GM18526 (cell line): ENCODE results near the gene XPNPEP2.

Experiments used
- POLR2A ChIP-seq: IDR thresholded peaks from 3 replicates; pipeline ENCODE4 v1.6.1; 2011; ENCODE audit not compliant: insufficient read length; ENCODE audit errors: extremely low read depth

XPNPEP2 gene, protein sequence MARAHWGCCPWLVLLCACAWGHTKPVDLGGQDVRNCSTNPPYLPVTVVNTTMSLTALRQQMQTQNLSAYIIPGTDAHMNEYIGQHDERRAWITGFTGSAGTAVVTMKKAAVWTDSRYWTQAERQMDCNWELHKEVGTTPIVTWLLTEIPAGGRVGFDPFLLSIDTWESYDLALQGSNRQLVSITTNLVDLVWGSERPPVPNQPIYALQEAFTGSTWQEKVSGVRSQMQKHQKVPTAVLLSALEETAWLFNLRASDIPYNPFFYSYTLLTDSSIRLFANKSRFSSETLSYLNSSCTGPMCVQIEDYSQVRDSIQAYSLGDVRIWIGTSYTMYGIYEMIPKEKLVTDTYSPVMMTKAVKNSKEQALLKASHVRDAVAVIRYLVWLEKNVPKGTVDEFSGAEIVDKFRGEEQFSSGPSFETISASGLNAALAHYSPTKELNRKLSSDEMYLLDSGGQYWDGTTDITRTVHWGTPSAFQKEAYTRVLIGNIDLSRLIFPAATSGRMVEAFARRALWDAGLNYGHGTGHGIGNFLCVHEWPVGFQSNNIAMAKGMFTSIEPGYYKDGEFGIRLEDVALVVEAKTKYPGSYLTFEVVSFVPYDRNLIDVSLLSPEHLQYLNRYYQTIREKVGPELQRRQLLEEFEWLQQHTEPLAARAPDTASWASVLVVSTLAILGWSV

DNA sequence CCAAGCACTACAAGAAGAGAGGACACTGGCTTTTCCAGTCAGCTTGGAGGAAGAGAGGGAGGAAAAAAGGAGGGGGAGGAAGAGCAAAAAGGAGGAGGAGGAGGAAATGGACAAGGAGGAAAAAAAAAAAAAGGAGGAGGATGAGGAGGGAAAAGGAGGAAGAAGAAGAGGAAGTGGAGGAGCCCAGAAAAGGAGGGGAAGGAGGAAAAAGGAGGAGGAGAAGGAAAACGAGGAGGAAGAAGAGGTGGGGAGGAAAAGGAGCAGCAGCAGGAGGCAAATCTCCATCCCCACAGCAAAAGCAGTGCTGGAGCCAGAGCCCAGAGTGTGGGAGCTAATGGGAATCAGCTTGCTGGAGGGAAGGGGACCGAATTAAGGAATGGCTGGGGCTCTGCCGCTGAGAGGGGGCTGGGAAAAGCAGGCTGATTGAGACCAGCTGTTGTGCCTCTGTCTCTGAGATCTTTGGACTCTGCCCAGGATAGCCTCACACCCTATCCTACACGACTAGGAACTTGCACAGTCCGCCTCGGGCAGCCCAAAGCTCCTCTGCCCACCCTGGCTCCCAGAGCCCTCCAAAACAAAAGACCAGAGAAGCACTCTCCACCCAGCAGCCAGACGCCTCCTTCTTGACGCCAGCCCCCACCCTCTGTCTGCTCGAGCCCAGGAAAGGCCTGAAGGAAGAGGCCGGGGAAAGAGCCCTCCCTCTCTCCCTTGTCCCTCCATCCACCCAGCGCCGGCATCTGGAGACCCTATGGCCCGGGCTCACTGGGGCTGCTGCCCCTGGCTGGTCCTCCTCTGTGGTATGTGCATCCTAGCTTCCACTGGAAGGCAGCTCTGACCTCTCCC, at the start of gene XPNPEP2:
Gene XPNPEP2, plus strand, starts transcription at position 514 of the 843 bp plus-strand sequence. Its CDS starts 235 bp downstream, at position 749.
- TF ChIP-seq POLR2A = no peak

DNA sequence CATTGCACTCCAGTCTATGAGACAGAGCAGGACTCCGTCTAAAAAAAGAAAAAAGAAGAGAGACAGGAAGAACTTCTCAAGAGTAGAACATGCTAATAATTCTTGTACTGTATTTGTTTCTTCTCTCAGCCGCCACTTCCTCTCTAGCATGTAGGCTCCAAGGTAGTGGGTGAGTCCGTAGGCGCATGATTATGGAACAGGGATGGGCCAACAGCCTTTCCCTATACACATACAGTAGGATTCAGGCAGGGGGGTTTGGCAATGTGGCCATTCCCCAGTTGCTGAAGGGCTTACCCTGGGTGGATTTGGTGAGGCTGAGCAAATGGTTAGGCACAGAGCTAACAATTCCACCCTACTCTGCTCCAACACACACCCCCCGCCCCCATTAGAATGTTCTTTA, 49.0 kb upstream of the XPNPEP2 start:
- no peak for TF ChIP-seq POLR2A

DNA sequence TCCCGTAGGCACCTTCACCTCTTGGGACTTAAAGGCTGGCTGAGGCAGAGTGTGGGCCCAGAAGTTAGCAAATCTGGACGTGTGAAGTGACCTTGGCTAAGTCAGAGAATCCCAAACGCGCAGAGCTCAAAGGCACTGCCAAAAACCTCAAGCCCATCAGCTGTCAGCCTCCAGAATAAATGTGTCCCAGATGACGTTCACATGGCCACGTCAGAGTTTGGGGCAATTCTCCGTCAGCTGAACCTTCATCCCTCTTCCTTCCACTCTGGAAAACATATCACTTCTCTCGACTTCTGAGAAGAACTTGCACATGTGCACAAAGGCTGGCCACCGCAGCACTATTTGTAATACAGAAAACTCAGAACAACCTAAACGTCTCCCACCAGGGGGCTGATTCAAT, 48.3 kb upstream of the XPNPEP2 start:
- no peak for TF ChIP-seq POLR2A

DNA sequence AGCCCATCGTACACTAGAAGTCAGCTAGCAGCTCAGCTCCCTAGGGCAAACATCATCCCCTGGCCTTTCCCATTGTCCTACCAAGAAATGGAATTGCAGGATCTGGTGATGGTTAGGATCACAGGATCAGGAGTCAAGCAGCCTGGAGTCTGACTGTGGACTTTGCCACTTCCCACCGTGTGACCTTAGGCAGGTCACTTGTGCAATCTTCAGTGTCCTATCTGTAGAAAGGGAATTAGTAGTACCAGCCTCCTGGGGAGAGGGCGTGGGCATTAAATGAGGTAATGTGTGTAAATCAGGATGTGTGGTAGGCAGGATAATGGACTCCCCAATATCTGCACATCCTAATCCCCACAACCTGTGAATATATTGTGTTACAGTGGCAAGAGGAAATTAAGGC, 45.4 kb upstream of the XPNPEP2 start:
- no peak for TF ChIP-seq POLR2A

DNA sequence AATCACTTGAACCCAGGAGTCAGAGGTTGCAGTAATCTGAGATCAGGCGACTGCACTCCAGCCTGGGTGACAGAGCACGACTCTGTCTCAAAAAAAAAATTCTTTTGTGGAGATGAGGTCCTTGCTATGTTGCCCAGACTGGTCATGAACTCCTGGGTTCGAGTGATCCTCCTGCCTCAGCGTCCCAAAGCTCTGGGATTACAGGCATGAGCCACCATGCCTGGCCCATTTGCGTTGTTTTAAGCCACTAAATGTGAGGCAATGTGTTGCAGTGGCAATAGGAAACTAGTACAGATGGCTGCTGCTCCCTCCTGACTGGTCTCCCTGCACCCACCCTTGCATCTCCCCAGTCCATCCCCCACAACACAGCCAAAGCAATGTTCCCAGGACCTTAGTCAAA, 44.0 kb upstream of the XPNPEP2 start:
- TF ChIP-seq POLR2A = no peak

DNA sequence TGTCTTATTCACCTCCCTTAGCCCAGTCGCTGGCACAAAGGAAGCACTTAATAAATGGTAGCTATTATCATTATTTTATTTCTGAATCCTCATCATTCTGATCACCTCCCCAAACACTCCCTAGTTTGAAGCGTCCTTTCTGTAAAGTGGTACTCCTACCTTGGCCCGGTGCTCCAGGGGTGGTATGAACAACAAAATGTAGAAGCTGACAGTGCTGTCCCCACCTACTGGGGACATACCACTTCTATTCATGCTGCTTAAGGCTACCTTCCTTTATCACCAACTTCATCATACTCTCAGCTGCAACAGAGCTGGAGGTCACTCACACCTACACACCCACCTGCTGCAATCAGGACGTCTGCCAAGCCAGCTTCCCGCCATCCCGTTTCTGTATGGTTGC, 43.2 kb upstream of the XPNPEP2 start:
- TF ChIP-seq POLR2A = no peak

DNA sequence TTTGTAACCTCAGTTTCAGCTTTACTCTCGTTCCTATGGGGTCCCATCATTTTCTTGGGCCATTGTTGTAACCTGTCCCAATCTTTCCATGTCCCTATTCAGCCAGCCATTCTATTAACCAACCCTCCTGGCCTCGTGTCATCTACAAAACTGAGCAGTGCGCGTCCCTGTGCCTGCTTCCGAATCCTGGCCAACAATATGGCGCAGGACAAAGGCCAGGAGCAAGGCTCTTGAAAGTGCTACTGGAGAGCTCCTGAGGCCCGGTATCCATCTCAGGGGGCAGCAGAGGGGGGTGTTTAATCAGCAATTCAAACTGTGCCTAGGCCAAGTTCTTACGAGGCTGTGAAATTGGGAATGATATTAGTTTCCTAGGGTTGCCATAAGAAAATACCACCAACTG, 42.8 kb upstream of the XPNPEP2 start:
- TF ChIP-seq POLR2A = no peak

DNA sequence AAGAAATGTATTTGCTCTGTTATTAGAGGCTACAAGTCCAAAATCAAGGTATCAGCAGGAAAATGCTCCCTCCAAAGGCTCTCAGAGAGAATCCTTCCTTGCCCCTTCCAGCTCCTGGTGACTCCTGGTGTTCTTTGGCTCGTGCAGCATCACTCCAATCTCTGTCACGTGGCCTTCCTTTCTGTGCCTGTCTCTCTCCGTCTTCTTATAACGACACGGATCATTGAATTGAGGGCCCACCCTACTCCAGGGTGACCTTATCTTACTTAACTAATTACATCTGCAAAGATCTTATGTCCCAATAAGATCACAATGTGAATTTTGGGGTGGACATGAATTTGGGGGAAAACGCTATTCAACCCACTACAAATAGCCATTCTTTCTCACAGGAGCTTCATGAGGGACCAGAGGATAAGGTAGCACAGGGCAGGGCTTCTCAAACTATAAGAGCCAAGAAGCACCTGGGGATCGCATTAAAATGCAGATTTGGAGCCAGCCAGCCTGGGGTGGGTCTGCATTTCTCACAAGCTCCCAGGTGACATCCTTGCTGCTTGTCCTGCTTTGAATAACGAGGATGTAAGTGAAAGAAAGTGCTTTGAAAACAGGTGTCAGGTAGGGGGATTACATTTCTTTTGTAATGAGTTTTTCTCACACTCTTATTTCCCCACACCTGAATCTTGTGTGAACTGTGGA, 42.2 kb upstream of the XPNPEP2 start:
- no peak for TF ChIP-seq POLR2A

DNA sequence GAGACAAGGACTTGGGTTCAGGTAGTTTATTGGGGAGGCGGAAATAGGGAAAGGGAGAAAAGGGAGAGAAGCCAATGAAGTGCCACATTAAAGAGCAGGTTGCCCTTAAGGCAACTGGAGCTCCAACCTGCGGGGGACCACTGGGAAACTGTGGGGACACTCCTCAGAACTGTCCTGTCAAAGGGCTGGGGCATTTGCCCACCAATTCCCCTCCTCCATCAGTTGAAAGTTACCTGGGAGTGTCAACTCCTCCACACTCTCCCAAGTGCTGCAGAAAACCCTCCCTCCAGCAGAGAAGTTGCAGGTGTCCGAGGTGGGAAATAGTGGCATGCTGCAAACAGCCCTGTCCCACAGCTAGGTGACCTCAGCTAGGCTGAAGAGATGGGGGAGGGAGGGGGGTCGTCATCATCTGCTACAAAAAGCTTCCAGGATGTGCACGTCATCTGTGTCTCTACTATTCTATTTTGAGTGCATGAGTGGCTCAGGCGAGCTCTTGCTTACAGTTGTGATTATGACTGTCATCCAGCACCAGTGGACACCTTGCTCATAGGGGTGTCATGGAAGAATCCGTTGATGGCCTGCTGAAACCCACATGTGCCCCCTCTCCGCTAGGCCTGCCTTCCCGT, 41.5 kb upstream of the XPNPEP2 start:
- no peak for TF ChIP-seq POLR2A

DNA sequence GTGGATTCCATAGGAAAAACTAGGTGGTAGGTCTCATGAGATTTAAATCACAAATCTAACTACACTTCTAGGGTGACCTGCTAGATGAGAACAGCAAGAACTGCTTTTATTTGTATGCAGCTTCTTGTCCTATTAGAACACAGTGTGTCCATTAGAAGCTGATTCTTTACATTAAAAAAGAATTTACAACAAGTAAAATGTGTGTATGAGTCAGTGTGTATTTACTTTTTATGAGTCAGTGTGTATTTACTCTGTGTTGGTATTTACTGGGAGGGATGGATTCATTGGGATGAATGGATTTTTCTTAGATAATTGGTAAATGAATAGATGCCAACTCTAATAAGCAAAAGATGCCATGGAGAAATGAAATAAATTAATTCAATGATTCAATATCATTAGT, 40.6 kb upstream of the XPNPEP2 start:
- no peak for TF ChIP-seq POLR2A

DNA sequence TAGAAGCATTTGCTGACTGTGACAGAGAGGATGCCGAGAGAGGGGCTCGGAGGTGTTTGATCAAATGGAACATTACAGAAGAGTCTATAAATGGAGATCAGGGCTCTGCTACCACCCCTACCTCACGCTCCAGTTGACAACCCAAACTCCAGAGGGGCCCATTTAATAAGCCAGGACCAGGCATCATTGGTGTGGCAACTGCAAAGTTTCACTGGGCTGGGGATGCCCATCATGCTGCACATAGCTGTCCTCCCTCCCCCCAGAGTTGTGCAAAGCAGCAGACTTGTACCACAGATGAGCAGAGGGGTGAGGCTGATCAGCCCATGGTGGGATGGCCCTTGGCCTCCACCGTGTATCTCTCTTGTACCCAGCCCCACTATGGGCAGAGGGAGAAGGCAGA, 38.2 kb upstream of the XPNPEP2 start:
- no peak for TF ChIP-seq POLR2A

DNA sequence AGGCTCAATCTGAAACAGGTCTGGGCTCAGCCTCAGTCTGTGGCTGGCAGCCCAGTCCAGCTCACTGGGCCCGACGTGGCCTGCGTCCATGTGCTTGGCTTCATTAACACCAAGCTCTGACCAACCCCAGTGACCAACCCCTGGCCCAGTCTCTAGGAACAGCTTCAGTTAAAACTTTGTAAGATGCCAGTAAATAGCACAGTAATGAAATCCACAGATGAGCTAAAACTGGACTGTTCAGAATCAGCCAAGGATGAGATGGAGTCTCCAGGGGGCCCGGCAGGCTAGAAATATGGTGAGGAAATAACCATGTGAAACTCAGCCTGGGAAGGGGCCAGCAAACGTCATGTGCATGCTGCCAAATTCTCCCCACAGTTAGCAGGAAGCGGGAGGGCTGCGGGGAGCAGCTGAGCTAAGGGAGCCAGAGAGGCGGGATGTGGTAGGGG, 37.1 kb upstream of the XPNPEP2 start:
- no peak for TF ChIP-seq POLR2A

DNA sequence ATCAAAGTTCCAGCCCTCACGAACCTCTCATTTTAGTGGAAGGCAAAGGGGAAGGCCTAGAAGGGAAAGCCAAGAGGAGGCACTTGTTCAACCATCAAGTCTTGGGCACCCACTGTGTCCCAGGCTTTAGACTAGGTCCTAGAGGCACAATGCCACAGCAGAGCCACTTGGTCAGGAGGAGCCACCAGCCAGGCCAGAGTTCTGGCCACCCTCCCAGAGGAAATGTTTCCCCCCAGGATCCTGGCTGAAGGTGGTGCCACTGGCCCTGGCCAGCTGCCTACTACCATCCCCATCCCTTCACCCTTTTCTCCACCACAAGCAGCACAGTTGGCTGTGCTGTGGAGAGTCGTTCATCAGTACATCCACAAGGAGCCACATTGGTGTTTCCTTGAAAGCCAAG, 34.3 kb upstream of the XPNPEP2 start:
- no peak for TF ChIP-seq POLR2A

DNA sequence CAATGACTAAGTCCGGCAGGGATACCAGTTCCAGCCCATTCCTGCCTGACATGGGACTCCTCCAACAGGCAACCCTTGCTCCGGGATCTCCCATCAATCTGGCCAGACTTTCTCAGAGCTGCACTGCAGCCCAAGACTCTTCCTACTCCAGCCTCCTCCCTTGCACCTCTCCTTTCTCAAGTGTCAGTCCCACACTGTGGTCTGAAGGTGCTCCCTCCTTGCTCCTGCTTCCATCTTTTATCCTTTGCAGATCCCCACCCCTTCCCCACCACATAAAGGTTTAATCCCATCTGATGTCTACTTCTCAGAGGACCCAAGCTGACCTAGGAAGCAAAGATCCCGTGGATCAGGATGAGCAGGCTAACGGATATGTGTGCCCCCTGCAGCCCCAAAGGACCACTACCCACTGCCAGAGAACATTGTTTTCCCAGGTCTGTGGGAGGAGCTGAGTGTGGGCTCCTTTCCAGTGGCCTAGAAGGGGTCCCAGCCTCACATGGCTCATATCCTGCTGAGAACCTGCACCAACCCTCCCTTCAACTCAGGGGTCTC, 33.3 kb upstream of the XPNPEP2 start:
- no peak for TF ChIP-seq POLR2A
